ENCODE measurements around the gene MCOLN2.

GRCh38 chr1:84907095-84907827 lies 89.7 kb downstream of the MCOLN2 start:
- TF ChIP-seq CTCF (IDR thresholded peaks at IDR 0.05) = no peak
- TF ChIP-seq POLR2A (IDR thresholded peaks at IDR 0.05) = no peak
